OCI-LY1 (cell line): Measurements from ENCODE around the gene ASB13.

Source experiments
- H2AFZ ChIP-seq: fragments of 200-600 bp; sonication (generic), shearing (Covaris generic); 2 replicates; pipeline ENCODE4 v1.6.0; 2014; ENCODE audit warnings: antibody characterized with exemption, mild to moderate bottlenecking, low read length
- H3F3A ChIP-seq: fragments of 200-600 bp; sonication (generic), shearing (Covaris generic); 2 replicates; pipeline ENCODE4 v1.6.0; 2014; ENCODE audit warnings: mild to moderate bottlenecking, antibody characterized with exemption, low read length, moderate library complexity; ENCODE audit not compliant: insufficient read depth
- H3K27ac ChIP-seq: fragments of 200-600 bp; sonication (generic); 2 replicates; pipeline ENCODE4 v1.5.1; 2014; ENCODE audit warnings: low read length, mixed run types, mild to moderate bottlenecking, low read depth; ENCODE audit not compliant: poor library complexity, severe bottlenecking
- H3K27me3 ChIP-seq: fragments of 200-600 bp; sonication (generic); 2 replicates; pipeline ENCODE4 v1.6.0; 2014; ENCODE audit warnings: antibody characterized with exemption, mild to moderate bottlenecking, low read length, moderate library complexity; ENCODE audit not compliant: insufficient read depth
- H3K36me3 ChIP-seq: fragments of 200-600 bp; sonication (generic); 2 replicates; pipeline ENCODE4 v1.6.1; 2014; ENCODE audit warnings: mild to moderate bottlenecking, antibody characterized with exemption, low read length, moderate library complexity, mixed read lengths; ENCODE audit not compliant: insufficient read depth
- H3K4me1 ChIP-seq: fragments of 200-600 bp; sonication (generic); 2 replicates; pipeline ENCODE4 v1.5.1; 2014; ENCODE audit warnings: mild to moderate bottlenecking, low read length, moderate library complexity; ENCODE audit not compliant: insufficient read depth, severe bottlenecking
- H3K4me2 ChIP-seq: fragments of 200-600 bp; sonication (generic), shearing (Covaris generic); 2 replicates; pipeline ENCODE4 v1.6.1; 2014; ENCODE audit warnings: low read length
- H3K4me3 ChIP-seq: fragments of 200-600 bp; sonication (generic); 2 replicates; pipeline ENCODE4 v1.5.1; 2014; ENCODE audit warnings: low read length, low read depth, mild to moderate bottlenecking, mixed read lengths; ENCODE audit not compliant: poor library complexity, severe bottlenecking
- H3K79me2 ChIP-seq: fragments of 200-600 bp; shearing (Covaris generic); 2 replicates; pipeline ENCODE4 v1.6.1; 2016; ENCODE audit warnings: mixed run types, low read length, mixed read lengths; ENCODE audit not compliant: insufficient read depth
- H3K9ac ChIP-seq: fragments of 200-600 bp; sonication (generic), shearing (Covaris generic); 2 replicates; pipeline ENCODE4 v1.6.1; 2014; ENCODE audit warnings: mild to moderate bottlenecking, low read length, mixed read lengths
- H3K9me2 ChIP-seq: fragments of 200-600 bp; sonication (generic), shearing (Covaris generic); 2 replicates; pipeline ENCODE4 v1.6.1; 2014; ENCODE audit warnings: low read depth, mild to moderate bottlenecking, low read length, mixed read lengths
- H3K9me3 ChIP-seq: fragments of 200-600 bp; shearing (Covaris generic); 2 replicates; pipeline ENCODE4 v1.6.1; 2014; ENCODE audit warnings: low read length, mixed read lengths
- H4K20me1 ChIP-seq: fragments of 200-600 bp; sonication (generic), shearing (Covaris generic); 2 replicates; pipeline ENCODE4 v1.6.0; 2016; ENCODE audit warnings: mild to moderate bottlenecking, low read length; ENCODE audit not compliant: insufficient read depth
- CTCF ChIP-seq: fragments of 200-600 bp; sonication (generic), shearing (Covaris generic); IDR thresholded peaks from 2 replicates; pipeline ENCODE4 v1.5.1; 2017; ENCODE audit warnings: mild to moderate bottlenecking, antibody characterized with exemption, low read length, moderate library complexity, mixed read lengths
- EZH2 ChIP-seq: fragments of 200-600 bp; sonication (generic), shearing (Covaris generic); IDR thresholded peaks from 2 replicates; pipeline ENCODE4 v1.8.0; 2017; ENCODE audit warnings: borderline replicate concordance, mixed run types, mild to moderate bottlenecking, antibody characterized with exemption, low read length, moderate library complexity, mixed read lengths

The ASB13 gene

GRCh38 chr10:5691786-5692185 lies 25.4 kb upstream of the ASB13 start:
- Histone ChIP-seq H3K79me2 (peaks cover 82% of the 10 kb centered on the region), H3K9ac (peak overlapping the region; percentile 79), H3K4me2 (peak overlapping the region; percentile 95), H3K27me3 (no peaks in the 10 kb centered on the region), H3K27ac (peak overlapping the region; percentile 85), H3K36me3 (peaks cover 21% of the 10 kb centered on the region), H3F3A (no peaks in the 10 kb centered on the region), H3K9me2 (no peaks in the 10 kb centered on the region), H2AFZ (no peak overlapping the region), H3K4me3 (peak overlapping the region; percentile 58), H4K20me1 (no peaks in the 10 kb centered on the region), H3K9me3 (no peaks in the 10 kb centered on the region), H3K4me1 (peaks cover 82% of the 10 kb centered on the region)
- TF ChIP-seq EZH2 (no peak), CTCF (no peak)

GRCh38 chr10:5688587-5688986 lies 22.2 kb upstream of the ASB13 start:
- Histone ChIP-seq H2AFZ (no peak overlapping the region), H3K4me2 (no peak overlapping the region), H3K79me2 (peaks cover 70% of the 10 kb centered on the region), H3K9me2 (no peaks in the 10 kb centered on the region), H3K36me3 (peaks cover 9% of the 10 kb centered on the region), H3K9ac (no peak overlapping the region), H4K20me1 (no peaks in the 10 kb centered on the region), H3K27ac (peak overlapping the region; percentile 61), H3K4me1 (peaks cover 80% of the 10 kb centered on the region), H3K4me3 (no peak overlapping the region), H3F3A (no peaks in the 10 kb centered on the region), H3K9me3 (no peaks in the 10 kb centered on the region), H3K27me3 (no peaks in the 10 kb centered on the region)
- TF ChIP-seq EZH2 (no peak), CTCF (no peak)

DNA sequence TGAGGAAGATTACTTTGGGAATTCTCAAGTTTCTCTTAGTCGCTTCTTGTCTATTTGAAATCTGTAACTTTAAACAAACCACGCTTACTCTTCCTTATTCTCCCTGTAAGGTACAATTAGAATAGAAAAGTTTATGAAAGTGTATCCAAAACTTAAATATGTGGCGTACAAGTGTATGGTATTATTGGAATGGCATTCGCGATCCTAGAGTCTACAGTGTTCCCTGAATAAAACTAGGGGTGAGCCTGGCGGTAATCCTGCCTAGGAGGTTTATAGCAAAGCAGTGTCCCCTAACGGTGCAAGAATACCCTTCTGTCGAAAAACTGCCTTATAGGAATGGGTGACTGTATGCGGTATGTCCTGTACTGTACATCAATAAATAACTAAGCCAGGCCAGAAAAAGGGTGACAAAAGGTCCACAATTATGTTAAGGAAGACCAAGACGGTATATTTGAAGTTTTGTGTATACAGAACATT lies 19.4 kb upstream of the ASB13 start:
- H3K4me1 ChIP-seq, result peaks cover 52% of the 10 kb centered on the region
- H3K9me3 ChIP-seq, result no peaks in the 10 kb centered on the region
- peak overlapping the region; percentile 96 for H3K4me3 ChIP-seq
- H3K9me2 ChIP-seq, result no peaks in the 10 kb centered on the region
- H3K9ac ChIP-seq, result peak overlapping the region; percentile 85
- no peaks in the 10 kb centered on the region for H3F3A ChIP-seq
- peaks cover 55% of the 10 kb centered on the region for H3K79me2 ChIP-seq
- peak overlapping the region; percentile 62 for H3K27ac ChIP-seq
- H3K4me2 ChIP-seq, result peak overlapping the region; percentile 100
- TF ChIP-seq CTCF (0 out of 2 replicates have a peak, but pooled peaks have one; percentile 4), EZH2 (no peak)
- peaks cover 9% of the 10 kb centered on the region for H3K36me3 ChIP-seq
- no peaks in the 10 kb centered on the region for H4K20me1 ChIP-seq
- no peaks in the 10 kb centered on the region for H3K27me3 ChIP-seq
- H2AFZ ChIP-seq, result no peak overlapping the region
